Medulla oblongata (tissue), 1 donor: ENCODE results near the gene DCST1.
A peak's percentile ranks its signal among the peaks of the same experiment; 100 is the strongest.

ENCODE experiments used
- DNase-seq: peaks from one replicate; pipeline ENCODE4 v3.0.0-alpha.2; 2015; ENCODE audit errors: extremely low spot score

DCST1 gene

DNA sequence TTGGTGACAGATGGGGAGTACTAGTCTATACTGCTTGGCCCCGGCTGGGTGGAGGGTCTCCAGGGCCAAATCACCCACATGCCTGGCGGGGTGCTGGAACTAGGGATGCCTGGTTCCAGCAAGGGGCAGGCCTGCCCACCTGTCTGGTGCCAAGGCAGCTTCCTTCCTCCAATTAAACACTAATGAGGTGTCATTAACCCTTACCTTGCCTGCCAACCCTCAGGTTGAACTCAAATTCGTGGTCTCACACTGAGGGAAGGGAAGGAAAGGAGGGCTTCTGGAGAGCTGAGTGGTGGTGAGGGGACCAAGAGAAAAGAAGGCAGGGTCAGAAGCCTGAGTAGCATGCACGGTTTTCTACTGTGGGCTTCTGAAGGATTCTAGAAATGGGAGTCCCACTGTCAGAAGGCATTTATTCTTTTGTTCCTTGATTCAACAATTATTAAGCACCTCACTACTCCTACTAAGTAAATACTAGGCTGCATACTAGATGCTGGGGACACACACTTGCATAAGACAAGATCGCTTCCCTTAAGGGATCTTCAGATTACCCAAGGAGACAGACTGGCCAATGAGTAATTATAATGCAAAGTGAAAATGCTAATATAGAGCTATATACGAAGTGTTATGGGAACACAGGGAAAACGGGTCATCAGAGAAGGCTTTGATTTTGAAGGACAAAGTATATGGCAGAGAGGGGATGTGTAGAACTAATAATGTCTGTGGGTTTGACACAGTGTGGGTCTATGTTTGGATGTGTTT lies 39.1 kb downstream of the DCST1 start:
- no peak for DNase-seq

DNA sequence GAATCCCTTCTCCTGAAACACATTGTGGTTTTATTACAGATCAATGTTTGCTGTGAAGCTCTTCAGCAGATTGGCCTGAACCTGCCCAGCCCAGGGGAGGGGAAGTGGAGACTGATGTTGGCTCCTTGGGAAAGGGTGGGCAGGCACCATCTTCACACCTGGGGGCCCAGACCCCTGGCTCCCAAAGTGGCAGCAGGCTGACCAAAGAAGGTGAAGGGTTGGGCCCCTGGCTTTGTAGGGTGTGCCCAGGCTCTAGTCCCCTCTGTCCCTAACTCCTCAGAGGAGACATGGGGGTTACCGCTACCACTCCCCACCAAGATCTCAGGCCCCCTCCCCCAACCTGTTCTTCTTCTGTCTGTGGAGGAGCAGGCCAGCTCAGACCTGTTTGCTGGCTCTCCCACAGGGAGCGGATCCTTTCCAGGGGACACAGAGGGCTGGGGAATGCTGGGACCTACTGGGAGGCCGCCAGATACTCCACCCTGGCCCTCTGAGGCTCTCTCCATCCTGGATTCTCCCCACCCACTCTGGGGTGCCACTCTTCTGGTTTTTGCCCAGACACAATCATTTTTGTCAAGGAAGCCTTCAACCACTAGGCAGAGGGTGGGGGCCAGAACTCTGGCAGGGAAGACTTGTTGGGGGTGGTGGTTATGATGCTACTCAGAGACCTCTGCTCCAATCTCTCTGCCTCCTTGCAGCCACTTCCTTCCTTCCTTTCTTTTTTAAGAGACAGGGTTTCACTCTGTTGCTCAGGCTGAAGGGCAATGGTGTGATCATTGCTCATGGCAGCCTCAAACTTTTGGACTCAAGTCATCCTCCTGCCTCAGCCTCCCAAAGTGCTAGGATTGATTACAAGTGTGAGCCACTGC lies 40.0 kb downstream of the DCST1 start:
- no peak for DNase-seq

DNA sequence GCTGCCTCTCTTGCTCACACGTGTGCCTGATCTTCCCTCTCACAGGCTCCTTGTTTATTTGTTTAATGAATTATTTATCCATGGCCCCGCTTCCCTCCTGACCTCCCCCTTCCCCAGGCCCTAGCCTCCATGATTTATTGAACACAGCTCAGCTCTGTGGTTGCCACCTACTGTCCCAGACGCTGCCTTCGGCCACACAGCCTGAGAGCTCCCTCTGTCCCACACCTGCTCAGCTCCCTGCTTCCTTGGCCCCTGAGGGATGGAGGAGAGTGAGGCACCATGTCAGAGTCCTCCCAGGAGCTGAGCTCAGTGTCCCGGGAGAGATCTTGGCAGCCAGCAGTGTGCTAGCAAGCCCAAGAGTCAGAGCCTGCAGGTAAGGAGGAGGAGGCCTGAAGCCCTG lies 41.9 kb downstream of the DCST1 start:
- DNase-seq, result no peak

DNA sequence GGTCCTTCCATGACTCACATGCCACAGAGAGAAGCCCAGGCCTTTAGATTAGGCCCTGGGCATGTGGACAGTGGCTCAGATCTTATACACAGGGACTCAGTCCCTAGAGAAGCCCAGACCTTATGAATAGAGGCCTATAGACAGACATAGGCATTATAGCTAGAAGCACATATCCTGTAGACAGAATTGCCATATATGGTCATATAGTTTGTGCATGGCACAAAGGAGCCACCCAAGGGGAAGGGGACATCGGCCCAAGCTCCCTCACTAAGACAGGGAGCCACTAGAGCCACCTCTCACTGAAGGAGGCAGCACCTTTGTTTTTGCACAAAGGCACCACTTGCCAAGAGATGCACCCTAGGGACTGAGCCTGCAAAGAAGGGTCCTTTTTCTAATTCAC lies 42.7 kb downstream of the DCST1 start:
- DNase-seq, result no peak

DNA sequence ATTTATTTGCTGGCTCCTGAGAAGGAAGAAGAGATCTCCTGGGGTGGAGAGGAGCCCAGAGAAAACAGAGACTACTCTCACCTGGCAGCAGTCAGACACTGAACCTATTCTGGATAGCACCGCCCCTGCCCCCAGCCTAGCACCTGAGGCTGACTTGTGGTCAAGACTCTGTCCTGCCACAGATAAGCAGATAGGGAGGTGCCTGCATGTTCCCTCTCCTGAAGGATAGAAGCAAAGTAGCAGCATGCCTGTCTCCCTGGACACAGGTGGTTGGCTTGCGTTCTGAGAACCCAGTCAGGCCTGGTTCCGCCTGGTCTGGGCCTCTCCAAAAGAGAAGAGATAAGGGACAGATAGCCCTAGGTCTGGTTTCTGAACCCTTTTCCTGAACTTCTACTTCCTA lies 43.7 kb downstream of the DCST1 start:
- no peak for DNase-seq

DNA sequence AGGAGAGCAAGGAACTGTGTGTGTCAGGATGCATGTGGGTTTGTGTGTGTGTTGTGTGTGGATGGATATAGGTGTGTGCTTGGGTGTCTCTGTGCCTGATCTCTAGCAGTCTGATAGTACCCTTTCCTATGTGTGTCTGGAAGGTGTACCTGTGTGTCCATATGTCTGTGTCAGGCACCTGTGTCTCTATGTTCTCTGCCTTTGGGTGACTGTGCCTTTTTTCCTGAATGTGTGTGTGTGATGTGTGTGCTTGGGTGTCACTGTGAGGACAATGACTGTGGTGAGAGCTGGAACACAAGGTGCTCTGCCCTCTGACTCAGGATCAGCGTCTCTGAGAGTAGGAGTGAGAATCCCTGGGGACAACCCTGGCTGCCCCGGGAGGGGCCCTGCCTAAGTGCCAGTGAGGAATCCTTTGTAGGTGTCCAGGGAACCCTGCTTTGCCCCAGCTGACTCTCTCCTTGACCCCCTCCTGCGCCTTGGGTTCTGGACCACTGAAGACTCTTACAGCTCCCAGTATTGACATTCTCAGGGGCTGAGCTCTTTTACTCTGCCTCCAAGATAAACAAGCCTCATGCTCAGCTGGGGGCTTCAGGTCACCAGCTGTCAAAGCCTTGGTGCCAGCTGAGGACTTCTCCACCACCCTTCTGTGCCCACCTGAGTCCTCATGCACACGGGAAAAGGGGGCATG lies 44.3 kb downstream of the DCST1 start:
- DNase-seq, result no peak

DNA sequence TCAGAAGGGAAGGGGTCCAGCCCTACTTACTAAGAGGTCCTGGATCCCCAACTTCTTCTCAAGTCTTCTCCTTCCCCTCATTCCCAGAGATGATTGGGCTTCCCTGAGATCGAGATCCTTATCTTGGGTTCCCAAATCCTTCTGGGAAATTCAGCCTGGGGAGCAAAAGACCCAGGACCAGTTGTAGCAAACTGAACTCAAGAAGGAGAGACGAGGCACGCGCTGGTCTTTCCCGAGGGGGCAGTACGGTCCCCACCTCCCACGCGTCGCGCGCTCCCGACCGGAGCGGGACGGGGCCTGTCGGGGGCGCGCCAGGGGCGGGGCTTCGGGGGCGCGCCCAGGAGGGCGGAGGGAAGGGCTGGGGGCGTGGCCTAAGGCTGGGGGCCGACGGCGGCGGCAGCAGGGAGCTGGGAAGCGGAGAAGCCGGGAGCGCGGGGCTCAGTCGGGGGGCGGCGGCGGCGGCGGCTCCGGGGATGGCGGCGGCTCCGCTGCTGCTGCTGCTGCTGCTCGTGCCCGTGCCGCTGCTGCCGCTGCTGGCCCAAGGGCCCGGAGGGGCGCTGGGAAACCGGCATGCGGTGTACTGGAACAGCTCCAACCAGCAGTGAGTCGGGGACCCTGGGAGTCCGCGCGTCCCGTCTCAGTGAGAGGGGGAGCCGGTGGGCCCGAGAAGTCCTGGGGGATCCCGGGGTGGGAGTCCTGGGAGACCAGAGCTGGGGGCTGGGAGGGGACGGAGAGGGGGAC lies 45.0 kb downstream of the DCST1 start, which contains the start of gene EFNA3:
TSS of gene EFNA3 (plus strand) at position 369 of the 741 bp plus-strand sequence. CDS start at position 474, 105 bp downstream.
- DNase-seq, result peak; percentile 68

DNA sequence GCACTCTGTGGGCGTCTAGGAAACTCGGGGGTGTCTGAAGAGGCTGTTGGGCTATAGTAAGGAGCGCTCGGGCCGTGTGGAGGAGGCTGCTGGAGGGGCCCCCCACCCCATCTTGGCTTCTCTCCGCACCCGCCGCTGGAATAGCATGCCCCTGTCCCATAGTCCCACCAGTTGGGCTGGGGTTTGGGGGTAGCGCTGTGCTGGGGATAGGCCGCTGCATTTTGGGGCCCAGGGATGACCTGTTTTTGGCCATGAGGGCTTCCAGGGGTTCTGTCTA lies 45.5 kb downstream of the DCST1 start:
- no peak for DNase-seq

DNA sequence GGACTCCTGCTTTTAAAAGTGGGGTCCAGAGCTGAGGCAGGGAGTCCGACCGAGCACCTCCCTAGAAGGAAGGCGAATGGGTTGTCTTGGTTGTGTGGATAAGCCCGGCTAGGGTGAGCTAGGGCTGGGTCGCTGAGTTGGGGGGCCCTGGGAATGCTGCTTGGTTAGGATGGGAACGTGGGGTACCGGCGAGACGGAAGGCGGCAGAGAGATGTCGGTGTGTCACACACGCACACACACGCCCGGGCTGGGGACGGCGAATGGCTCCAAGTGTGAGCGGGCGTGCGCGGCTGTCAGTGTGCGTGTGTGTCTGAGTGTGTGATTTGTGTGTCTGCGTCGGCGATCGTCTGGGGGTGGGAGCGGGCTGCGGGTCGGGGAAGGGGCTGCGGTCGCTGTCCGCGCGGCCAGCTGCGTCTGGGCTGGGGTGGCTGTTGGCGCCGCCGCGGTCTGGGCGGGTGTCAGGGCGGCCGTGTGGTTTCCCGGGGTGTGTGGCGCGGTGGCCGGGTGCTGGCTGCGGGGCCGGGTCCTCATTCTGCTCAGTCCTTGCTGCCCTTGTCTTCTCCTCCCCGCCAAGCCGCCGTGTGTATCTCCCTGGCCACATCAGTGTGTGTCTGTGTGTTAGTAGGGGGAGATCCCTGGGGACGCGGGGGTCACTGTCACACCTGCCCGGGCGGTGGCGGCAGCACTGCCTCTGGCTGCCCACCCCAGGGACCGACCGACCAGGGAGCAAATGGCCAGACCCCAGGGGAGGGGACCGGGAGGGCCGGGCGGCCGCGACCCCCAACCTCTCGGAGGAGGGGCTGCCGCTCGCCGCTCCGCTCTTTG lies 46.1 kb downstream of the DCST1 start:
- DNase-seq, result no peak

DNA sequence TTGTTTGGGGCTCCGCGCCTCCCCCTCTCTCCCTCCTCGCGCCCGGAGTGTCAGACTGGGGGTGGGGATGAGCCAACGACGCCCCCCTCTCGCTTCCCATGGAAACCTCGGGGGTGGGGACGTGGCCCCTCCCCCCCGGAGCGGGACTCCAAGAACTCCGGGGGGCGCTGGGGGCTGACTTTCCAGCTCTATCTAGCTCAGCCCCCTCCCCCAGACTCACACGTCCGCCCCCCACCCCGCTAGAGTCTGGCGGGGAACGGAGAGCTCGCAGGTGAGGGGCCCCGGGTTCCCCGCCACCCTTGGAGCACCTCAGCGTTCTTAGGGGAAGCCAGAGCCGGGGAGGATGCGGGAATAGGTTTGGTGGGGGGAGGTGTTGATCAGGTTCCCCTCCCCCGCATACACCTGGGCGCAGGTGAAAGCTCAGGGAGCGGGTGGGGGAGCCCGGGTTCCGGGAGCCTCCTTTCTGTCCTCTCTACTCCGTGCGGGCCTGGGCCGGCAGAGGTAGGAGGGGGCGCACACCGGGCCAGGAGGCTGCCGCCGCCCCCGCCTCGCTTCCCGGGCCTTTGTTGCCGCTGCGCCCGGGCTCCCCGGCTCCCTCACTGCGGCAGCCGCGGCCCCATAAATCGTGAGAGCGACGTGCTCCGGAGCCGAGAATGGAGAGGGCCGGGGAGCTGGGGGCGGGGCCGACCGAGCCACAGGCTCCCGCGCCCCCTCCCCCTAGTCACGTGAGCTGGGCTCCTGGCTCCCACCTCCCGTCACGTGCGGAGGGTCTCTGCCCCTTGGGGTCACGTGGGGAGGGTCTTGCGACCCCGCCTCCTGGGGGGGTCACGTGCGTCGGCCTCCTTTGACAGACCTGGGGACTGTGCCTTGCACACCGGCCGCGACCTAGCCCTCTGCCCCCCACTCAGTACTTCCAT lies 46.9 kb downstream of the DCST1 start:
- no peak for DNase-seq

DNA sequence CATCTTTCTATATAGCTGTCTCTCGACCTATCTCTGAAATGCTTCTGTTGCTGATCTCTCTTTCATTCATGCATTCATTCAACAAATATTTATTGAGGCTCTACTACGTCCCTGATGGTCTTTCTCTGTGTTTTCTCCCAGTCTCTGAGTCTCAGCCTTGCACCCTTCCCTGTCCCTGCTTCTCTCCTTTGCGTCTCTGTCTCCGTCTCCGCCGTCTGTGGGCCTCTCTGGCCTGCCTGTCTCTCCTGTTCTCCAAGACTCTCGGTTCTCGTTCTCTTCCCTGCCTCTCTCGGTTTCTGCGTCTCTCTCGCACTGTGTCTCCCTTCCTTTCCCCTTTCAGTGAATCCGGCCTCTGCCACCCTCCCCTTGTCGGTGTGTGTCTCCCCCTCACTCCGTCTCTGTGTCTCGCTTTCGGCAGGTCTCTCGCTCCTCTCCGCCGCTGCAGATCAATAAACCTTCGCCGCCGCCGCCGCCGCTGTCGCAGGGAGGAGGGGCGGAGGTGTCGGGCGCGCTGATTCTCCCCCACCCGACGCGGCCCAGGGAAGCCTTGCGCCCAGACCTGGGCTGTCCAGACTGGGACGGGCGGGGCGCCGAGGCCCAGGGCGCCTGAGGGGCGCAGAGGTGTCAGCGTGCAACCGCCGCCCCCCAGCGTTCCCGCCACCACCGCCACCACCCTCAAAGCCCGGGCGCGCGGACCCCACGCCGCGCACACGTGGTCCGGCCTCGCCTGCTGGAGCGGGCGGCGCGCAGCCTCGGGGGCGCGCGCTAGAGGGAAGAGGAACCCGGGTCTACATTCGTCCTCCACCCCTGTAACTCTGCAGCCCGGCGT lies 48.1 kb downstream of the DCST1 start:
- DNase-seq, result no peak

DNA sequence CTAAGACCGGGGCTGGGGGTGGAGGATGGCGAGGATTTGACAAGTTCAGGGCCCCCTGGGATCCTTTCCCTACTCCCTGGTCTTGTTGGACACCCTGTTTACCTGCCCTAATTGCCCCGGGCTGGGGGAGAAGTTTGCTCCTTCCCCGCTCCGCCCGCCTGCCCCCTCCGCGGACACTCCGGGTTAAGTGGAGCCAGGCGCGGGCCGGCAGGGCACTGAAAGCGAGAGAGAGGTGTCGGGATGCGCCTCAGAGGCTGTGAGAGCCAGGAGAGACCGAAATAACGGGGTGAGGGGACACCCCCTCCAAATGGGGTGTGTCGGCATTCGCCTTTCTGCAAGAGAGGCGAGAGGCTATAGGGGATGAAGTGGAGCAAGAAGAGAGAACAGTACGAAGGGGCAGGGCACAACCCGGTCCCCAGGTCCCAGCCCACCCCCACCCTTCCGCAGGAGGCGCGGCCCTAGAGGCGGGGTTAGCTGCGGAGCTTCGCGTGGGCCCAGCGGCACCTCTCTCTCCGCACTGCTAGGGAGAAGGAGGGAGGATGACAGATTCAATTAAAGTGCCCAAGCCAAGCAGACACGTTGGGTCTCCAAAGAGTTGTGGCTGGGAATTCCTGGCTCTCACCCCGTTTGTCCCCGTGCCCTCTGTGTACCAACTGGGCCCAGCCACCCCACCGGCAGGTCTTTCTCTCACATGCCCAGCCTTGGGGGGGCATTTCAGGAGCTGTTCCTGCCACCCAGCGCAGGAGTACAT lies 48.9 kb downstream of the DCST1 start:
- no peak for DNase-seq

DNA sequence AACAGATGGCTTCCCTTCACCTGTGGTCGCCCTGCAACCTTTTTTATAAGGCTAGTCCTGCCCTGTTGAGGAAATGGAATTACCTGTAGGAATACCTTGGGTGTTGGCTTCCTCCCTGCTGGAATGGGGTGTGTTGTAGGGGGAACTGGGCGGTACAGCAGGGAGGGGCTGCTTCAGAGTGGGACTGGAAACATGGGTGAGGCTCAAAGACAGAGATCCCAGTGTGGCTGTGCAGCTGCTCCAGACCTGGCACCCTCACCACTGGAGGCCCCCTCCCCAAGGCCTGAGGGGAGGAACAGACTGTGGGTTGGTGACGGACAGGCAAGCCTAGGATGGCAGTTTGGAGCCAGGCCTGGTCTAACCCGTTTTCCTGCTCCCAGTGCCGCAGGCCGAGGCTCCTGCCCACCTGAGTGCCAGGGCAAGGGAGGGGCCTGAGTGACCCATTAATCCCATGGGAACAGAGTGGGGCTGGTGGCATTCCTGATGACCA lies 49.5 kb downstream of the DCST1 start:
- no peak for DNase-seq

DNA sequence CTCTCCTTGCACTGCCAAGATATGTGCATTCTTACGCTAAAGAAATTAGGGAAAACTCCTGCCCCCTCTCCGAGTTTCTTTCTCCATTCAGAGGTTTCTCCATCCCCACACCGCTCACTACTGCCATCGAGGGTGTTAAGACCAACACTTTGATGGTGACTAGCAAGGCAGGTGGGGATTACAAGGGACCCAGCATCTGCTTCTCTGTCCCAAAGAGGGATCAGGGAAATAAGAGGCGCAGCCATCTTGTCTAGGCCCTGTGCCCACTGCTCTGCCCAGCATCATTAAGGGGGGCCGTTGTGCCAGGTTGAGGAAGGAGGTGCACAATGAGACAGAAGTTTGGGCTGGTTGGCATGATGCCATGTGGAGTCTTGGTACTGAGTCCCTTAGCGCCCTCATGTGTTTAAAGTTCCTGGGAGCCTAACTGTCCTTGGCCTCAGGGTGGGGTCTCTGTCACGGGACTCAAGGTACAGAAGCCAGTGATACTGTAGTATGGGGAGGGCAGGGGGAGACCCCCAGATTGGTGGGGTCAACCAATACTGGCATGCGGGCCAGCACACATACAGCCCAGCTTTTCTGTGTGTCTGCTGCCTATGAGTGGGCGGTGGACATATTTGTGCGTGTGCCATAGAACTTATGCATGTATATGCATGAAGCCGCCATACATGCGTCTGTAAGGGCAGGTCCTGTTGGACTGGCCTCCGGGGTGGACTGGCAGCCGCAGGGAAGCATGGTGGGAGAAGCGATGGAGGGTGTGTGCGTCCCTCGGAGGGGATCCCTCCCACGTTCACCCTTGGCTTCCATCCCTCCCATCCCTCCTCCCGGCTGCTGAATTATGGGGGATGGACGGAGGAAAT lies 50.5 kb downstream of the DCST1 start:
- peak; percentile 46 for DNase-seq

DNA sequence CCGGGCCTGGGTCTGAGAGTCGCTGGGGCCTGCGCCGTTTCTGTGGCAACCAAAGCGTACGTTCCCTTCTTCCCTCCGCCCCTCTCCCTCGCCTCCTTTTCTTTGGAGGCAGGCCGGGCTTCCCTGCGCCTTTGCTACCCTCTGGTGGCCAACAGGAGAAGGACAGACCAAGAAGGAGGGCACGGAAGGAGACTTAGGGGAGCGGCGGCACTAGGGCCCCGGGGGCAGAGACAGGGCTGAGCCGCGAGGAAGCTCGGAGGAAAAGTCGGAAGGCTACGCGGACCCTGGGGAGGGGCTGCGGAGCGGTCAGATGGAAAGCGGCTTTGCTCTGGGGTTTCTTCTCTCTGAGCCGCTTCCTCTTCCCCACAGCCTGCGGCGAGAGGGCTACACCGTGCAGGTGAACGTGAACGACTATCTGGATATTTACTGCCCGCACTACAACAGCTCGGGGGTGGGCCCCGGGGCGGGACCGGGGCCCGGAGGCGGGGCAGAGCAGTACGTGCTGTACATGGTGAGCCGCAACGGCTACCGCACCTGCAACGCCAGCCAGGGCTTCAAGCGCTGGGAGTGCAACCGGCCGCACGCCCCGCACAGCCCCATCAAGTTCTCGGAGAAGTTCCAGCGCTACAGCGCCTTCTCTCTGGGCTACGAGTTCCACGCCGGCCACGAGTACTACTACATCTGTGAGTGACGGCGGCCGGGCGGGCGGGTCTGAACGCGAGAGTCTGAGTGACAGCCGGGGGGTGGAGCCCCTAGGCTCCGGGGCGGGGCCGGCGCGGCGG lies 51.3 kb downstream of the DCST1 start:
- DNase-seq, result peak; percentile 97

DNA sequence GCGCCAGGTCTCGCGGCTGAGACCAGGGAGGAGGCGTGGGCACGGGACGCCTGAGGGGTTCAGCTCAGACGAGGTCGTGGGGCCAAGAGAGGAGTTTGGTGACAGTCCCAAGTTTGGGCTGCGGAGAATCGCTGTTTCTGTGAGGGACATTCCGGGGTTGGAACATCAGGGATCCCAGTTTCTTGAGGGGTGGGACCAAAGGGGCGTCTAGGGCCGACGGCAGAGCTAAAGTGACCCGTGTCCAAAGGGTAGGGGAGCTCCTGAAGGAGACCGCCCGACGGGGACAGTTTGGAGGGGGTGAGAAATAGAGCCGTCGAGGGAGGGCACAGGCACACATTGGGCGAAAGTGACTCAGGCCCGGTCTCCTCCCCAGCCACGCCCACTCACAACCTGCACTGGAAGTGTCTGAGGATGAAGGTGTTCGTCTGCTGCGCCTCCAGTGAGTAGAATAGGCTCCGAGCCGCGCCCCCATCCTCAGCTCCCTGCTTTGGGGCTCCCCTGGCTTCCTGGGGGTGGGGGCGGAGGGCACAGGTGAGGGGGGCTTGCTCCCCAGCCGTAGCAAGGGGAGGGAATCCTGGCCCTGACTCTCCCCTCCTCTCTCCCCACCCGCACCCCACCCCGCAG lies 52.0 kb downstream of the DCST1 start:
- peak; percentile 35 for DNase-seq
